NCI-H345 treated with DMSO at 0.1 percent for 48 hours (cell line): ENCODE measurements around the gene RYR2.

Source experiments
- DNase-seq: peaks from one replicate; lab custom pipeline; 2025; ENCODE audit not compliant: unreplicated experiment; lab: John Stamatoyannopoulos, UW

Gene RYR2

GRCh38 chr1:237619553-237619952 is 577.6 kb downstream of the RYR2 start:
- no peak for DNase-seq

GRCh38 chr1:237634922-237635321 is 592.9 kb downstream of the RYR2 start:
- DNase-seq: no peak

DNA sequence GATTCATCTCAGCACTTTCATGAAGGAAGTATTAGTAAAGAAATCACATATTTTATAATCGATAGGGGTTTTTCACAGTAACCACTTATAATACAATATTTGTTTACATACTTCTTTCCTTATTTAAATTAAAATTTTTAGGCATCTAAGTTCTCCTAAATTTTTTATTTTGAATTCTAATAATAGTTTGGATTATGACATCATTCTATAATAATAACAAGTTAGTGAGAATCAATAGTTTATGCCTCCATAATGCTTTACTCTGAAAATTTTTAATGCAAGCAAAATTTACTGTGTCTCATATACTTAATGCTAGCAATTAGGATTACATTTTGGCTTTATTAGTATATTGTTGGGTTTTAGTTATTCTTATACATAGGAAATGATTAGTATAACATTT is 596.6 kb downstream of the RYR2 start:
- no peak for DNase-seq

GRCh38 chr1:237640011-237640671 is 598.2 kb downstream of the RYR2 start:
- no peak for DNase-seq

GRCh38 chr1:237640966-237641365 is 599.0 kb downstream of the RYR2 start:
- no peak for DNase-seq

- DNase-seq: no peak
Observed at GRCh38 chr1:237650809-237651208, 608.8 kb downstream of the RYR2 start.

DNA sequence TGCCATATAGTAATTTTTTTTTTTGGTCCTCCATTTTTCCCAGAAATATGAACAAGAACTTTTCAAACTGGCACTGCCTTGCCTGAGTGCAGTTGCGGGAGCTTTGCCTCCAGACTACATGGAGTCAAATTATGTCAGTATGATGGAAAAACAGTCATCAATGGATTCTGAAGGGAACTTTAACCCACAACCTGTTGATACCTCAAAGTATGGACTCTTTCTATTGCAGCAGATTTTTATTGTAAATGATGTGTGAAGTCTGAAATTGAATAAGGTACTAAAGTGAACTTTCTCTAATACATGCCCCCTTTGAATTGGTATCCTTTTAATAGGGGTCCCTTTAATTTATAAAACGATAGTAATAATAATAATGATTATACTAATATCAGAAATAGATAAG is 613.8 kb downstream of the RYR2 start:
- no peak for DNase-seq

- no peak for DNase-seq
Observed at GRCh38 chr1:237664348-237664747, 622.4 kb downstream of the RYR2 start.

GRCh38 chr1:237670302-237670701 is 628.3 kb downstream of the RYR2 start:
- no peak for DNase-seq

DNA sequence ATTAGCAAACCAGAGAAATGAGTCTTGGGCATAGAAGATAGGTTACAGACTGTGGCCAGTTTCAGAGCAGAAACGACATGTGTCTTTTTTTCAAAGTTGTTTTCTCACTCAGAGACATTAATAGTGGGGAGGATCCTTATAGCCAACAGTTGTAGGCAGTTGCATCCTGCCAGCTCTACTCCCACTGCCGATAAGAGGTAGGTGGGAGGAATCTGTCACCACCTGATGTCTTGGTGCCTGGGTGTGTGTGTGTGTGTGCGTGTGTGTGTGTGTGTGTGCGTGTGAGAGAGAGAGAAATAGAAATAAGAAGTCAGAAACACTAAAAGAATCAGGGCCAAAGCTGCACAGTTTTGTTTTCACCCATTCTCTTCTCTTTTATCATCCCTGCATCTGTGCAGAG is 629.3 kb downstream of the RYR2 start:
- DNase-seq: no peak

DNA sequence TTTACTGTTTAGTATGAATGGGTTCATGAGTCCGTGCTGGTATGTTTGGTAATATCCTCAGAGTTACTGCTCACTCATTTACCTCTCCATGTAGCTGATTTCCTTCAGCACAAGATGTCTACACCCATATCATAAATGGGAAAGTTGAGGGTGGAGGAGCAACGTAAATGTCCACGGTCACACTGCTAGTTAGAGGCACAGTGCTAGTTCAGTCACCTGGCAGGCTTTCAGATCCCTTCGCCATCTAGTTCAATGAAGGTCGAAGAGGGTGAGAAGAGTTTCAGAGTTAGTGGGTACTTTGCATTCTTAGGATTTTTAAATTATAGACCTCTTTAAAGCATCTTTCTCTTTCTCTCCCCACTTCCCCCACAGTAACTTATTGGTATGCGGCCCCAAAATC is 630.0 kb downstream of the RYR2 start:
- no peak for DNase-seq

- no peak for DNase-seq
Observed at GRCh38 chr1:237672748-237673147, 630.8 kb downstream of the RYR2 start.

DNA sequence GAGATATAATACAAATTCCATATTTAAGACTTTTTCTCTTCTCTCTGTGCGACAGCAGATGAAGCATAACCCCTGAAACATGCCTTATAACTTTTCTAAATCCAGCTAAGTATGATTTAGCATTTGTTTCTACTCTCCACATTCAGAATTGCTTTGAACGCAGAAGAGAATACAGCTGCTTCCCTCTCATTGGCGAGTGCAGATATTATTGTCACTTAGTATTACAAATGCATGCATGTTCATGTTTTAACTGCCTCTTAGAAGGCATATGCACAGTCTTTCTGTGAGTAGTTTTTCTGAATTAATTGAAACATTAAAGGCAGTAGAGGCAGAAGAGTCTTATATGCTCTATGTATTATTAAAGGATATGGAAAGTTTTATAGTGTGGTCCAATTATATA is 631.6 kb downstream of the RYR2 start:
- DNase-seq: no peak

DNA sequence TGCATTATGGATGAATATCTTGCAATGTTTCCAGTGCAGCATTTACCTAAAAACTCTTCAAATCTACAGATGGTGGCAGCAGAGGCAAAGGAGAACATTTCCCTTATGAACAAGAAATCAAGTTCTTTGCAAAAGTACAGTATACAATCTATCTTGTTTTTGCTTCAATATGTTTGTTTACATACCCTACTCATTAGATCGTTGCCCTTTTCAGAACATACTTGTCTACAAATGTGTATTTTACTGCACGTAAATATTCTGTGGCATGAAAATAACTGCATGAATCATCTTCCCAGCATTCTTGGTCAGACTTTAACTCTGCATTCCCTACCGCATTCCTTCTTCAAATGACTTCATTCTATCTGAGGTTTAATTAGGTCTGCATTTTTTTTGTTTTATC is 636.0 kb downstream of the RYR2 start:
- no peak for DNase-seq

DNA sequence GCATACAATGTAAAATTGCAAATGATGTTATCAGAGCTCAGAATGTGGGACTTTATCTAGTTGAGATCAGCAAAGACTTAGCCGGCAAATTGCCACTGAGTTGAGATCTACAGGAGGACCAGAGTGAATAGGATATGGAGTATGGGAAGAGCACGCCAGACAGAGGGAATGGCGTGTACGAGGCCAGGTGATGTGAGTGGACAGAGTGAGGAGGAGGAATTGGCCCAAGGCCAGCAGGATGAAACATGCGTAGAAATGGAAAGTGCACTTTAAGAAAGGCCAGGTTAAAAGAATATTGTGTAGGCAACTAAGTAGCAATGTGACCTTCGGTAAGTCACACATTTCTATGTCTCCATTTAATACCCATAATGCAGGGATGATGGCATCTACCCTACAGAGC is 637.7 kb downstream of the RYR2 start:
- no peak for DNase-seq

GRCh38 chr1:237681210-237681609 is 639.2 kb downstream of the RYR2 start:
- no peak for DNase-seq

DNA sequence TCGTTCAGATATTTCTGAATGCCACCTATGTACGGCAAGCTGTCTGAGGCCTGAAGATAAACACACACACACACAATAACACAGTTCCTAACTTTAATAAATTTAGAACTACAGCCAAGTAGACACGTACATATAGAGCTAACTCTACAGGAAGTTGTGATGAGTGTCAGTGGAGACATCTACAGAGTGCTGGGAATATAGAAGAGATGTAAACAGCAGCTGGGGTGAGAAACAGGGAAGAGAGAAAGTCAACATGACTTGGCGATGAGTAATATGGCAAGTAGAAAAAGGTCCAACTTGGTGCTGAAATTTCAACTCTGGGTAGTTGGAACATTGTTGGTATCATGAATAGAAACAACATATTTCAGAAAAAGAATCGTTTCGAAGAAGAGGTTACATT is 642.3 kb downstream of the RYR2 start:
- DNase-seq: no peak

- DNase-seq: no peak
Observed at GRCh38 chr1:237685551-237685950, 643.6 kb downstream of the RYR2 start.

DNA sequence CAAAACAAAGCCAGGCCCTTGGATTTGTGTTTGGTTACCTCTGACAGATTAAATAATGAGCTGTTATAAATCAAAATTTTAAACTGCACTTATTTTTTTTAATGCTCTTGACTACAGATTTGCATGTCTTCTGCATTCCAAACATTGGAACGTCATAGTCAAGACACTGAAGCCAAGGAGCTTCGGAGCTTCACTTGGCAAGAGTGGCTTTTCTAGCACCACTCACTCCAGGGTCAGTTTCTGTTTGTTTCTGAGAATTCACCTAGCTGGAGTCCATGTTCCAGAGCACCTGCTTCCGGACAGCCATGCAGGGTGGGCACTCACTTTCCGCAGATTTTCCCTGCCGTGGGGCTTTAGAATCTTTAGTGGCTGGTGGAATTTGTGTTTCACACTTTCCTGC is 645.8 kb downstream of the RYR2 start:
- no peak for DNase-seq

- no peak for DNase-seq
Observed at GRCh38 chr1:237690656-237691055, 648.7 kb downstream of the RYR2 start.

GRCh38 chr1:237692255-237692654 is 650.3 kb downstream of the RYR2 start:
- DNase-seq: no peak

GRCh38 chr1:237695878-237696277 is 653.9 kb downstream of the RYR2 start:
- DNase-seq: no peak

DNA sequence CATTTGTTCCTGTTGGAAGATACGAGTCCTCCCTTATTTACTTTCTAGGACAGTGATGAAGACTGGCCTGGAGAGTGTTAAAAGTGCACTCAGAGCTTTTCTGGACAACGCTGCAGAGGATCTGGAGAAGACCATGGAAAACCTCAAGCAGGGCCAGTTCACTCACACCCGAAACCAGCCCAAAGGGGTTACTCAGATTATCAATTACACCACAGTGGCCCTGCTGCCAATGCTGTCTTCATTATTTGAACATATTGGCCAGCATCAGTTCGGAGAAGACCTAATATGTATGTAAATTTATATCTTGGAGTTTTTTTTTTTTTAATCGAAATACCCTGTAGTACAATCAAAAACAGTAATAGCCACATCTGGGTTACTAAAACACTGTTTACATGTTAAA is 658.2 kb downstream of the RYR2 start:
- DNase-seq: no peak

- DNase-seq: no peak
Observed at GRCh38 chr1:237701534-237701933, 659.5 kb downstream of the RYR2 start.
